ENCODE measurements around the gene GINS1.

Gene GINS1

DNA sequence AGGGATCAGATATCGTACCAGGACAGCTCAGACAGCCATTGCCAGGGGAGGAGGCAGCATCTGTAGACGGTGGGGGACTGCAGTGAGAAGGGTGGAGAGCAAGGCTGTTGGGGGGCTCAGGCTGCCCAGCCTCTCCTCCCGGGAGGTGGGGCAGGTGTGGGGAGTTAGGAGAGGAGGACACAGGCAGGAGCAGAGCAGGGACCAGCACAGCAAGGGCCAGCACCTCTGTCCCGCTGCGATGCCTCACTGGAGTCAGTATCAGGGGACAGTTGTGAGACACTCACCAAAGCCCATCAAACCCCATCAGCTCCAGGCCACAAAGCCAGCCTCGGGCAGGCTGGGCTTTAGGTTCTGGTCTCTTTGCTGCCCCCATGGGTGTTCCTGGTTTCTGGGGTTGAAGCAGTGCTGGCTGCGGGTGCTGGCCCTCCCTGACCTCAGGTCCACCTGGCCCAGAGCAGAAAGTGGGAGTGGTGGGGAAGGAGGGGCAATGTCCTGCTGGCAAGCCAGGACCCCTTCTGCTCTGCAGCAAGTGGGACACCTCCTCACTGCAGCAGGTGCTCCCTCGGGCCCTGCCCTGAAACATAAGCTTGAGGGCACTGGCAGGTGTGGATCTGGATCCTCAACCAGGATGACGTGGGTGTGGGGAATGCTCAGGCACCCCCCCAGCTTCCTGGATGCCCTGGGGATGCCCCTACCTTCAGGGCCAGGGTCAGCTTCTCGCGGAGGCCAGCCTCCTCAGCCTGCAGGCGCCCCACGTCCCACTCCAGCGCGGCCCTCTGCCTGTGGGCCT, 83.4 kb downstream of the GINS1 start:
- no peak for FAIRE-seq
- no peak for DNase-seq (ENCODE audit: insufficient read length)
- TF ChIP-seq TAF1 (IDR thresholded peaks at IDR 0.05; ENCODE audit: borderline replicate concordance, low read depth, low read length) (no peak), POLR2A (IDR thresholded peaks at IDR 0.05; ENCODE audit: low read depth, low read length) (no peak), POLR2AphosphoS5 (IDR thresholded peaks at IDR 0.05; ENCODE audit: low read depth, low read length) (no peak)

DNA sequence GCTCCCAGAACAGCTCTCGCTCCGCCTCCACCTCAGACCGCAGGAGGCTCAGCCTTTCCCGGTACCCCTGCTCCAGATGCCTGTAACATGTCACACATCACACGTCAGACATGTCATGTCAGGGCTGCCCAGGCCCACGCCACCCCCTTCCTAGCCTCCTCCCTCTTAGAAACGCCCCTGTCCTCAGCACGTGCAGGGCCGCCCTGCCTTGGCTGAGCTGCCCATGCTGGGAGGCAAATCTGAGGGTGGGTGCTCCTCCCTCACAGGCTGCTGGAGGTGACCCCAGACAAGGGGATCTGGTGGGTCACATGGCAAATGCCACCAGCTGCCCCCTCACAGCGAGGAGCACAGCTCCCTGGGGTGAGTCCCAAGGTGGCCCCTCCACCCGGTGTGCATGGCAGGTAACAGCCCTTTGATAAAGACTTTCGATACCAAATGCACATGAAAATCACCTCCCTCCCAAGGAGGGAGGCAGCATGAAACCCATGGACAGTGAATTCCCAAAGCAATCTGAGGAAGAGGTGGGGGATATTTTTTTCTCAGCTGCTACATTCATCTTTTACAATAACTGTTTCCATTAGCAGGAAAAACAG, 84.1 kb downstream of the GINS1 start:
- DNase-seq (ENCODE audit: insufficient read length) (no peak), FAIRE-seq (no peak)
- TF ChIP-seq POLR2A (IDR thresholded peaks at IDR 0.05; ENCODE audit: low read depth, low read length) = no peak
- TF ChIP-seq POLR2AphosphoS5 (IDR thresholded peaks at IDR 0.05; ENCODE audit: low read depth, low read length) = no peak
- TF ChIP-seq TAF1 (IDR thresholded peaks at IDR 0.05; ENCODE audit: borderline replicate concordance, low read depth, low read length) = no peak

DNA sequence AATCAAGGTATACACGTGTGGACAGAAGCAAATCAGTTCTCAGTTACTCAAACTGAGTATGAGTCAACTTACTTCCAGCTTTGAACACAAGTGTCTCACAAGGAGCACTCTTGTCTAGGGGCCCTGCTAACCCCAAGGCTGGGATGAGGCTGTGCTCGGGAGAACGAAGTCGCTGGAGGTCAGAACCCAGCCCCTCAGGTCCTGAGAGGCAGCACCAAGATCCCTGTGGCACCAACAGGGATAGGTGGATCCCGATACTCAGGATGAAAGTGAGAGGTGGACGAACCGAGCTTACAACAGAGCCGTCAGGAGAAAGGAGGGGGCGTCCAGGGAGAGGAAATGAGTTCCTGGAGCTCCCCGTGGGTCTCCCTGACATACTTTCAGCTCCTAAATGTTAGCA, 85.7 kb downstream of the GINS1 start:
- no peak for DNase-seq (ENCODE audit: insufficient read length)
- FAIRE-seq = no peak
- TF ChIP-seq TAF1 (IDR thresholded peaks at IDR 0.05; ENCODE audit: borderline replicate concordance, low read depth, low read length) = no peak
- TF ChIP-seq POLR2AphosphoS5 (IDR thresholded peaks at IDR 0.05; ENCODE audit: low read depth, low read length) = no peak
- TF ChIP-seq POLR2A (IDR thresholded peaks at IDR 0.05; ENCODE audit: low read depth, low read length) = no peak

DNA sequence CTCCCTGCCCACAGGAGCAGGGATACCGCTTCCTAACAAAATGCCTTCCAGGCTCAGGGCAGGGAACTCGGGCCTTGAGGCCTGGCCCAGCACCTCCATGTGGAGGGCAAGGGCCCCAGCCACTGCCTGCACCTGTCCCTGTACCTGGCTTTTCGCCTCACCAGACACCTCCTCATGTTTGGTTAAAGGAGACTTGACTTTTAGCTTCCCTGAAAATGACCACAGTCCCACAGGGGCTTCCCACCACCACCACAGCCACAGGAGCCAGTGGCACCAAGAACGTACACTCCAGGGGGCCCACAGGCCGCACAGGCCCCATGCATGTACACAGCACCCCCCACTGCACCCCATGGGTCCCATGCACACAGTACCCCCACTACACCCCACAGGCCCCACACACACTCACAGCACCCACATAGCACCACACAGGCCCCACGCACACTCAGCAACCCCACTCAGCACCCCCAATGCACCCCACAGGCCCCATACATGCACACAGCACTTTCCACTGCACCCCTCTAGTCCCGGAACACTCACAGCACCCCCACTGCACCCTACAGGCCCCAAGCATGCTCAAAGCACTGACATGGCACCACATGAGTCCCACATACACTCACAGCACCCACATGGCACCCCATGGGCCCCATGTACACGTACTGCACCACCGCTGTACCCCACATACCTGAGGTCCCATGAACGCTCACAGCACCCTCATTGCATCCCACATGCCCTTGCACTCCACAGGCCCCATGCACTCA, 86.5 kb downstream of the GINS1 start:
- FAIRE-seq (no peak), DNase-seq (ENCODE audit: insufficient read length) (no peak)
- TF ChIP-seq TAF1 (IDR thresholded peaks at IDR 0.05; ENCODE audit: borderline replicate concordance, low read depth, low read length) (no peak), POLR2A (IDR thresholded peaks at IDR 0.05; ENCODE audit: low read depth, low read length) (no peak), POLR2AphosphoS5 (IDR thresholded peaks at IDR 0.05; ENCODE audit: low read depth, low read length) (no peak)

- DNase-seq (ENCODE audit: insufficient read length) = no peak
- FAIRE-seq = no peak
- no peak for TF ChIP-seq POLR2AphosphoS5 (IDR thresholded peaks at IDR 0.05; ENCODE audit: low read depth, low read length)
- no peak for TF ChIP-seq POLR2A (IDR thresholded peaks at IDR 0.05; ENCODE audit: low read depth, low read length)
- no peak for TF ChIP-seq TAF1 (IDR thresholded peaks at IDR 0.05; ENCODE audit: borderline replicate concordance, low read depth, low read length)
Observed at GRCh38 chr20:25494506-25495188, 87.2 kb downstream of the GINS1 start.

DNA sequence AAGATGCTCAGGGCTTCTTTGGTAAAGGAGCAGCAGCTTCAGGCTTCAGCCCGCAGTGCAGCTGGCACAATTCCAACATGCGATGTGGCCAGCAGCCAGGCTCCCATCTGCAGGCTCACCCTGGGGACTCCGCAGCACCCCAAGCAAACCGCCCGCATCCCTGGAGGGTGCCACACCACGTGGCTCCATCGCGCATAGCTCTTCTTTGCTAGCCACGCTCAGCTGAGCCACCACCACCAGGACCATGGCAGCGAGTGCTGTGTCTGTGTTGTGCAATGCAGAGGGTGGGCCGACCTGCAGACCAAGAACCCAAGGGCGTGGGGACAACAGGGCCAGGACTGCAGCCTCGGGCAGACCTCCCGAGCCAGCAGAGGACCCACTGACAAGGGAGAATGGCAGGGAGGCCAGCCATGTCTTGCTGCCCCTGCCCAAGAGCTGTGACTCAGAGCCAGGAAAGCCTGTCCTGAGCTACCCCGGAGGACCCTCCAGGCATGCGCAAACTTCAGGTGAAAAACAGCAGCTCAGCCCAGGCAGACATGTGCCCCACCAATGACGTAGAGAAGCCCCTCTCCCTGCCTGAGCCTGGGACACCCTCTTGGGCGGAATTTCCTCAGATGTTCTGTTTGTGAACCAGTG, 87.8 kb downstream of the GINS1 start:
- no peak for DNase-seq (ENCODE audit: insufficient read length)

DNA sequence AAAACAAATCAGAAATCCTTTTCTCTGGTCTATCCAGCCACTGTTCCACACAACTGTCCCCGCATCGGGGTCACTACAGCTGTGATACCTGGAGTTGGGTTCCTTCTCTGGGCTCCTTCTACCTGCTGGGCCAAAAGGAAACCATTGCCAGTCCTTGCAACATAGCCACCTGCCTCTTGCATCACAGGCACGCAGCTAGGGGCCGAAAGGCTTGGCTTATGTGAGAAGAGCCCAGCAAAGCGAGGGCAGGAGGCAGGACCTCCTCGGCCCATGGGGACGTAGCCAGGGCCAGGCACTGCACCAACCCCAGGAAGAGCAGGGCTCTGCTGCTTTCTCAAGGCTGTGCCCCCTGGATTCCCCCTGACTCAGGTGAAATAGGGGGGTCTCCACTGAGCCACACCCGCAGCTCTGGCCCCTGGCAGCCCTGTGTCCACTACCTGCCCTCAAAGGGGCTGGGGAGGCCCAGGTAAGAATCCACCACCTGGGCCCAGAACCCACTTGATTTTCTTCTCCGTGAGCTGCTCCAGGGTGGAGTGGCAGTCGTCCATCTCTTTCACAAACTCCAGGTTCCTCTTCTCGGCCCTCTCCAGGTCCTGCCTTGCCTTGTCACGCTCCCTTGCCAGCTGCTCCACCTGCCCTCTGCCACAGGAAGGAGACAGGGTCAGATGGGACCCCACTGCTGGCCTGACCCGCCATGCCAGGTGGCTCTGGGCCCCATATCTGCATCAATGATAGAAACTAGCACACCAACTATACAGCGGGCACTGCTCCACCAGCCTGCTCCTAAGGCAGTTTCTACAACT, 88.9 kb downstream of the GINS1 start:
- DNase-seq (ENCODE audit: insufficient read length) (no peak), FAIRE-seq (no peak)
- no peak for TF ChIP-seq POLR2AphosphoS5 (IDR thresholded peaks at IDR 0.05; ENCODE audit: low read depth, low read length)
- TF ChIP-seq POLR2A (IDR thresholded peaks at IDR 0.05; ENCODE audit: low read depth, low read length) = no peak
- TF ChIP-seq TAF1 (IDR thresholded peaks at IDR 0.05; ENCODE audit: borderline replicate concordance, low read depth, low read length) = no peak

More for the DNA sequence above, 87.8 kb downstream of the GINS1 start:
- TF ChIP-seq TAF1 (IDR thresholded peaks at IDR 0.05; ENCODE audit: borderline replicate concordance, low read depth, low read length) (no peak), POLR2A (IDR thresholded peaks at IDR 0.05; ENCODE audit: low read depth, low read length) (no peak), POLR2AphosphoS5 (IDR thresholded peaks at IDR 0.05; ENCODE audit: low read depth, low read length) (no peak)
- no peak for FAIRE-seq

- no peak for FAIRE-seq
- no peak for TF ChIP-seq POLR2AphosphoS5 (IDR thresholded peaks at IDR 0.05; ENCODE audit: low read depth, low read length)
- TF ChIP-seq TAF1 (IDR thresholded peaks at IDR 0.05; ENCODE audit: borderline replicate concordance, low read depth, low read length) = no peak
- TF ChIP-seq POLR2A (IDR thresholded peaks at IDR 0.05; ENCODE audit: low read depth, low read length) = no peak
Observed at GRCh38 chr20:25496968-25497401, 89.5 kb downstream of the GINS1 start.

DNA sequence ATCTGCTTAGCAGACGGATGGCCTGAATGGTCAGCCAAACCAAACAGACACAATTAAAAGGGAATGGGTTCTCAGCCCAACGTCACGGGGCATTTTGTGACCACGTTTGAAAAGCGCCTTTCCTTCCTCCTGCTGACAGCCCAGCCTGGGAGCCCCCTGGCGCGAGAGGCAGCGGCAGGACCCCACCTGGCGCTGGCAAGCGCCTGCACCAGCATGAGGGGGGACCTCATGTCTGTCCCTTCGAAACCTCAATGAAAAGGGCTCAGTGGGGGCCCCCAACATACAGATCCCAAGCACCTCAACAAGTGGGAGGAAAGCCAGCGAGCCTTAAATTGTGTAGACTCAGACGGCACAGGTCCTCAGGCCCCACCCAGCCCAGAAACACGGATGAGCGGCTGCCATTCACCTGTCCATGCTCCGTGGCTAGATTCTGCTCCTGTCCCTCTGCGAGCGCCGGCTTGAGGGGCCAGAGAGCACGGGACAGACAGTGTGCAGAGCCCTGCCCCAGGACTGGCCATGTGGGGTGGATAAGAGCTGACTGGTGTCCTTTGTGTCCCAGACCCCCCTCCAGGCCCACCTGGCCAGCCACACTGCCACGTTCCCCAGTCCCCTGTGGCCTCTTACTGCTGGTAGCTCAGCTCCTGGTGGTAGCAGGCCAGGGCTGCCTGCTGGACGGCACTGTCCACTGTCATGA, 90.3 kb downstream of the GINS1 start:
- no peak for TF ChIP-seq POLR2AphosphoS5 (IDR thresholded peaks at IDR 0.05; ENCODE audit: low read depth, low read length)
- no peak for TF ChIP-seq TAF1 (IDR thresholded peaks at IDR 0.05; ENCODE audit: borderline replicate concordance, low read depth, low read length)
- no peak for TF ChIP-seq POLR2A (IDR thresholded peaks at IDR 0.05; ENCODE audit: low read depth, low read length)
- DNase-seq (ENCODE audit: insufficient read length) (no peak), FAIRE-seq (no peak)

More at GRCh38 chr20:25496968-25497401, 89.5 kb downstream of the GINS1 start:
- DNase-seq (ENCODE audit: insufficient read length) = no peak

All from GM12892 (cell line).